Measurements from ENCODE around the gene IMPACT. TPM values are rescaled to one million over a fixed set of nuclear protein-coding genes. Genes with fewer than 3 reads are reported as not detected.

IMPACT gene
- total RNA-seq, 4 donors from 2014 or later = 17.6 to 32.7 (median 21.9) TPM

DNA sequence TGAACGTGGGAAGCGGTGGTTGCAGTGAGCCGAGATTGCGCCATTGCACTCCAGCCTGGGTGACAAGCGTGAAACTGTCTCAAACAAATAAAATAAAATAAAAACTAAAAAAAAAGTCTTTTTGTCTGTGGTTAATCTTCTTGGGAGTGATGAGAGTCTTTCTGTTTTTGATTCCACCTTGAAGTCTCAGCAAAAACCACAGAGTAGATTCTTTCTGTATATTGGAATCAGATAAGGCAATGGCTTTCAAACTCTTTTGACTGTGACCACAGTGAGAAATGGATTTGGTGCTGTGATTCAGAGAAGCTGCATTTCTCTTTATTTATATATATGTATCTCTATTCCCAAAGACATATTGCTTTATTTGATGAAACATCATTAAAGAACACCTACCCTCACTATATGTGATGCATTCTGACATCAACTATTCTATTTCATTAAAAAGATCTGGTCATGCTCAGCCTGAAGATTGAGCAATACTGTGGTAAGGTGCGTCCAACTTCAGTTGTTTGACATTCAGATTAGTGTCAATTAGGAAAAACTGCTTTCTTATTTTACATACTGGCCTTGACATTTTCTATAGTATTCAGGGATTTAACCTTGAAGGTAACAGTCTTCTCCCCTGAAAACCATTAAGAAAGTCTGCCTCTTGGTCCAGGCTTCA is 49.6 kb downstream of the IMPACT start:
- H3K9me3 ChIP-seq = no peaks in the 10 kb centered on the region
- H3K4me1 ChIP-seq = no peaks in the 10 kb centered on the region
- 91 to 95% methylated on average over 3 to 6 of the region's 6 CpGs for WGBS, 2 donors (ENCODE audit: low coverage in 1 of 2)
- H3K4me3 ChIP-seq = no peak overlapping the region
- H3K36me3 ChIP-seq = no peaks in the 10 kb centered on the region
- H3K27me3 ChIP-seq = no peaks in the 10 kb centered on the region
- ATAC-seq = no peak
- no peak for TF ChIP-seq EP300 (IDR thresholded peaks at IDR 0.05)
- no peak for TF ChIP-seq POLR2AphosphoS5 (IDR thresholded peaks at IDR 0.05)
- TF ChIP-seq, protein P1, sequence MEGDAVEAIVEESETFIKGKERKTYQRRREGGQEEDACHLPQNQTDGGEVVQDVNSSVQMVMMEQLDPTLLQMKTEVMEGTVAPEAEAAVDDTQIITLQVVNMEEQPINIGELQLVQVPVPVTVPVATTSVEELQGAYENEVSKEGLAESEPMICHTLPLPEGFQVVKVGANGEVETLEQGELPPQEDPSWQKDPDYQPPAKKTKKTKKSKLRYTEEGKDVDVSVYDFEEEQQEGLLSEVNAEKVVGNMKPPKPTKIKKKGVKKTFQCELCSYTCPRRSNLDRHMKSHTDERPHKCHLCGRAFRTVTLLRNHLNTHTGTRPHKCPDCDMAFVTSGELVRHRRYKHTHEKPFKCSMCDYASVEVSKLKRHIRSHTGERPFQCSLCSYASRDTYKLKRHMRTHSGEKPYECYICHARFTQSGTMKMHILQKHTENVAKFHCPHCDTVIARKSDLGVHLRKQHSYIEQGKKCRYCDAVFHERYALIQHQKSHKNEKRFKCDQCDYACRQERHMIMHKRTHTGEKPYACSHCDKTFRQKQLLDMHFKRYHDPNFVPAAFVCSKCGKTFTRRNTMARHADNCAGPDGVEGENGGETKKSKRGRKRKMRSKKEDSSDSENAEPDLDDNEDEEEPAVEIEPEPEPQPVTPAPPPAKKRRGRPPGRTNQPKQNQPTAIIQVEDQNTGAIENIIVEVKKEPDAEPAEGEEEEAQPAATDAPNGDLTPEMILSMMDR (IDR thresholded peaks at IDR 0.05) = no peak
- no peak for TF ChIP-seq POLR2A (IDR thresholded peaks at IDR 0.05)
- no peak overlapping the region for H3K27ac ChIP-seq

DNA sequence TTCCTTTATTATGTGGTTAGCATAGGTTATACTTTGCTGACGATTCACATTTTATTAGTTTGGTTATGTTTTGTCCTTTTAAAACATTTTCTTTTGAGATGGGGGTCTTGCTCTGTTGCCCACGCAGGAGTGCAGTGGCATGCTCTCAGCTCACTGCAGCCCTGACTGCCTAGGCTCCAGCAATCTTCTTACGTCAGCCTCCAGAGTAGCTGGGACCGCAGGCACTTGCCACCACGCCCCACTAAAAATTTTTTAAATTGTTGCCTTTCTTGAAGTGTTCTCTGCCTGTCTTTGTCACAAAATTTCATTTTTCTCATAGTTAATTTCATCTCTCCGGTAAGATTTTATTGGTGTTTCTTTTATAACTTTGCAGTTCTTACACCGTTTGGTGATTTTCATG is 52.9 kb downstream of the IMPACT start:
- no peak for ATAC-seq
- 73 to 86% methylated on average over 2 to 7 of the region's 7 CpGs for WGBS, 2 donors (ENCODE audit: low coverage in 1 of 2)
- no peaks in the 10 kb centered on the region for H3K27me3 ChIP-seq
- TF ChIP-seq POLR2AphosphoS5 (IDR thresholded peaks at IDR 0.05) = no peak
- H3K4me1 ChIP-seq = no peaks in the 10 kb centered on the region
- H3K4me3 ChIP-seq = no peak overlapping the region
- H3K27ac ChIP-seq = no peak overlapping the region
- H3K36me3 ChIP-seq = no peaks in the 10 kb centered on the region
- H3K9me3 ChIP-seq = no peaks in the 10 kb centered on the region

DNA sequence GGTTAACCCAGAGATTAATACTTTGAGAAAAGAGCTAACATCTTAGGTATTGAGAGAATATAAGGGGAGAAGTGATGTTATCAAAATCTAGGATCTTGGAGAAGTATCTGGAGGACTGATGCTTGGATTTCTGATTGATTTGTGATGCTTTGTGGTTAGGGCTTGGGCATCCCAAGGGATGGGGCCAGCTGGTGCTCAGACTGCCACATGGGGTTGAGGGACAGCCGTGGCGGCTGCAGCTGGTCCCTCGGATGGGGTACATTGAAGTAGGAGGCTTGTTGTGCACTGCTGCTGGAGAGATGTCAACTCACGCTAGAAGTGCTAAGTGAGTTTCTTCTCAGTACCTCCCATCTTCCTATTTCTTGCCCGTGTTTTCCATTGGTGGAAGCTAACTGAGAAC is 56.4 kb downstream of the IMPACT start:
- ATAC-seq = no peak
- Histone ChIP-seq H3K4me1 (no peaks in the 10 kb centered on the region), H3K27me3 (no peaks in the 10 kb centered on the region), H3K27ac (no peak overlapping the region), H3K9me3 (no peaks in the 10 kb centered on the region), H3K36me3 (no peaks in the 10 kb centered on the region), H3K4me3 (no peak overlapping the region)
- 85 to 86% methylated on average over 2 to 5 of the region's 5 CpGs for WGBS, 2 donors (ENCODE audit: low coverage in 1 of 2)
- TF ChIP-seq EP300 (IDR thresholded peaks at IDR 0.05) (no peak), POLR2AphosphoS5 (IDR thresholded peaks at IDR 0.05) (no peak), POLR2A (IDR thresholded peaks at IDR 0.05) (no peak)
- TF ChIP-seq, protein P1 (IDR thresholded peaks at IDR 0.05) = no peak

DNA sequence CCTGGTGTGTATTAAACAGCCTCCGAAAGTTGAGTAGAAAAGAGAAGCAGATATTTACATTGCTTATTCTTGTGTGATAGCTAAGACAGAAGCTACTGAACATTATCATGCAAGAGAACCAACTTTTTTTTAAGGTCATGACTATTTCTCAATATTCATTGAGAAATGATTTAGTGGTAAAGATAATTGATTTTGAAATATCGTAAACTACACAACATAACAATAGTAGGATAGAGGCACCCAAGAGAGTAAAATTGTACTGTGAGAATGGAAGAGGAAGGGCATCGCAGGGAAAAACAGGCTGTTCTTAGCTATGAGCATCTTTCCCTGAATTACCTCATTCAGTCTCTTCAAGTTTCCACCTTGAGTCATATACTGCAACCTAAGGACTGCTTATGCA is 59.2 kb downstream of the IMPACT start:
- WGBS, 2 donors (ENCODE audit: low coverage in 1 of 2) = 85 to 90% methylated on average over 3 of the region's 3 CpGs
- no peaks in the 10 kb centered on the region for H3K27me3 ChIP-seq
- no peak overlapping the region for H3K4me3 ChIP-seq
- no peak for ATAC-seq
- H3K4me1 ChIP-seq = no peaks in the 10 kb centered on the region
- TF ChIP-seq EP300 (IDR thresholded peaks at IDR 0.05) (no peak), POLR2AphosphoS5 (IDR thresholded peaks at IDR 0.05) (no peak), POLR2A (IDR thresholded peaks at IDR 0.05) (no peak)
- TF ChIP-seq, protein P1 (IDR thresholded peaks at IDR 0.05) = no peak
- H3K9me3 ChIP-seq = no peaks in the 10 kb centered on the region
- H3K27ac ChIP-seq = no peak overlapping the region
- no peaks in the 10 kb centered on the region for H3K36me3 ChIP-seq

DNA sequence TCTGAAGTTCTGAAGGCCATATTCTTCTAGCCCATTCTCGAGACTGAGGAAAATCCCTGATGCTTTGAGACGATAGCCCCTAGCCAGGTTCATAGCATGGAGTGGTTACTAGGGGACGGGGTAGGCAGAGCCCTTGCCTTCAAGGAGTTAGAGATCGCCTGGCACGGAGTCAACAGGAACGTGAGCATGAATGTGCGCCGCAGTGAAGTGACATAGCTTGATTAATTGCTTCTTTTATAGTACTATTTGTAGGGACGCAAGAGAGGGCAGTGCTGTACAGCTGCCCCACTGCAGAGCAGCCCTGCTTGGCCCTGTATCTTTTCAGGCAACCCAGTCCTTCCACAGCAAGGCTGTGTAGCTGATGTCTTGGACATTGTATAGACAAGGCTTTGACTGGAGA is 60.2 kb downstream of the IMPACT start:
- H3K9me3 ChIP-seq = no peaks in the 10 kb centered on the region
- ATAC-seq = no peak
- TF ChIP-seq POLR2A (IDR thresholded peaks at IDR 0.05) (no peak), EP300 (IDR thresholded peaks at IDR 0.05) (no peak), POLR2AphosphoS5 (IDR thresholded peaks at IDR 0.05) (no peak)
- TF ChIP-seq, protein P1 (IDR thresholded peaks at IDR 0.05) = no peak
- WGBS, 2 donors (ENCODE audit: low coverage in 1 of 2) = 31% methylated on average over 4 of the region's 9 CpGs; no CpG with 5 or more reads in 1 of the 2 donors
- no peaks in the 10 kb centered on the region for H3K27me3 ChIP-seq
- H3K4me1 ChIP-seq = no peaks in the 10 kb centered on the region
- H3K36me3 ChIP-seq = no peaks in the 10 kb centered on the region
- no peak overlapping the region for H3K4me3 ChIP-seq
- H3K27ac ChIP-seq = no peak overlapping the region
